Vagina (tissue), 2 donors: ENCODE results near the gene ADAT2.
"Not testable (repeated sequence)": the region's sequence is repeated elsewhere in the genome, so short reads cannot be mapped to it uniquely, and the experiment has no call there.

Experiments
- POLR2A ChIP-seq, 2 donors: fragments of 450-650 bp; IDR thresholded peaks; one replicate each; pipeline ENCODE4 v1.6.1; 2017; ENCODE audit warnings: antibody characterized with exemption in 2 of 2, mild to moderate bottlenecking in 2 of 2, moderate library complexity in 2 of 2
- POLR2AphosphoS5 ChIP-seq, 2 donors: sonication (generic); formaldehyde crosslinking; IDR thresholded peaks; one replicate each; pipeline ENCODE4 v1.9.0; 2017; ENCODE audit warnings: antibody characterized with exemption in 2 of 2, mild to moderate bottlenecking in 2 of 2, low read depth in 1 of 2; ENCODE audit not compliant: insufficient read depth in 1 of 2
- TF ChIP-seq, protein P1 (sequence below), 3 experiments: fragments of 450-650 bp in 2 of 3; fragments of 200-600 bp in 1 of 3; sonication (generic) in 1 of 3; IDR thresholded peaks; one replicate each; pipeline ENCODE4 v1.5.1; 2017 to 2019; ENCODE audit warnings: antibody characterized with exemption in 3 of 3, mild to moderate bottlenecking in 2 of 3, moderate library complexity in 2 of 3

DNA sequence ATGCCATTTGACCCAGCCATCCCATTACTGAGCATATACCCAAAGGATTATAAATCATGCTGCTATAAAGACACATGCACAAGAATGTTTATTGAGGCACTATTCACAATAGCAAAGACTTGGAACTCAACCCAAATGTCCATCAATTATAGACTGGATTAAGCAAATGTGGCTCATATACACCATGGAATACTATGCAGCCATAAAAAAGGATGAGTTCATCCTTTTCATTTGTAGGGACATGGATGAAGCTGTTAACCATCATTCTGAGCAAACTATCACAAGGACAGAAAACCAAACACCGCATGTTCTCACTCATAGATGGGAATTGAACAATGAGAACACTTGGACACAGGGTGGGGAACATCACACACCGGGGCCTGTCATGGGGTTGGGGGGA is 2.6 kb downstream of the ADAT2 start:
- TF ChIP-seq, protein P1, sequence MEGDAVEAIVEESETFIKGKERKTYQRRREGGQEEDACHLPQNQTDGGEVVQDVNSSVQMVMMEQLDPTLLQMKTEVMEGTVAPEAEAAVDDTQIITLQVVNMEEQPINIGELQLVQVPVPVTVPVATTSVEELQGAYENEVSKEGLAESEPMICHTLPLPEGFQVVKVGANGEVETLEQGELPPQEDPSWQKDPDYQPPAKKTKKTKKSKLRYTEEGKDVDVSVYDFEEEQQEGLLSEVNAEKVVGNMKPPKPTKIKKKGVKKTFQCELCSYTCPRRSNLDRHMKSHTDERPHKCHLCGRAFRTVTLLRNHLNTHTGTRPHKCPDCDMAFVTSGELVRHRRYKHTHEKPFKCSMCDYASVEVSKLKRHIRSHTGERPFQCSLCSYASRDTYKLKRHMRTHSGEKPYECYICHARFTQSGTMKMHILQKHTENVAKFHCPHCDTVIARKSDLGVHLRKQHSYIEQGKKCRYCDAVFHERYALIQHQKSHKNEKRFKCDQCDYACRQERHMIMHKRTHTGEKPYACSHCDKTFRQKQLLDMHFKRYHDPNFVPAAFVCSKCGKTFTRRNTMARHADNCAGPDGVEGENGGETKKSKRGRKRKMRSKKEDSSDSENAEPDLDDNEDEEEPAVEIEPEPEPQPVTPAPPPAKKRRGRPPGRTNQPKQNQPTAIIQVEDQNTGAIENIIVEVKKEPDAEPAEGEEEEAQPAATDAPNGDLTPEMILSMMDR (IDR thresholded peaks at IDR 0.05): not testable (repeated sequence)
- TF ChIP-seq POLR2A (IDR thresholded peaks at IDR 0.05); POLR2AphosphoS5 (IDR thresholded peaks at IDR 0.05; ENCODE audit: insufficient read depth in 1 of 2, low read depth in 1 of 2): not testable (repeated sequence)
